ENCODE data around the gene PARVA. TPM values are rescaled to one million over a fixed set of nuclear protein-coding genes. Genes with fewer than 3 reads are reported as not detected.

The PARVA gene
- total RNA-seq, 1 experiment from 2014 or later: 29.1 TPM

DNA sequence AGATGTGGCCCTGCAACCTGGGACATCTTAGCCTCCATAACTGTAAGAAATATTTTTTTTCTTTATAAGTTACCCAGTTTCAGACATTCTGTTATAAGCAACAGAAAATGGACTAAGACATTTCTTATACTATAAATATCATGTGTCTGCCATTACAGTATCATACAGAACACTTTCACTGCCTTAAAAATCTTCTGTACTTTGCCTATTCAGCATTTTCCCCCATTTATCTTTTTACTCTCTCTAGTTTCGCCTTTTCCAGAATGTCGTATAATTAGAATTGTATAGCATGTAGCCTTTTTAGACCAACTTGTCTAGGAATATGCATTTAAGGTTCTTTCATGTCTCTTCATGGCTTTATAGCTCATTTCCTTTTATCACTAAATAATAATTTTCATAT lies 88.0 kb downstream of the PARVA start:
- Histone ChIP-seq H3K4me3 (ENCODE audit: low read depth in 2 of 2, low read length in 2 of 2) (no peak overlapping the region), H3K27me3 (ENCODE audit: control insufficient read depth, insufficient read depth, low read length) (no peaks in the 10 kb centered on the region), H3K27ac (ENCODE audit: low read length) (no peak overlapping the region), H3K9me3 (ENCODE audit: control insufficient read depth, insufficient read depth, low read depth, low read length) (no peaks in the 10 kb centered on the region), H3K36me3 (ENCODE audit: control insufficient read depth, insufficient read depth, low read length) (no peaks in the 10 kb centered on the region), H3K4me1 (ENCODE audit: control insufficient read depth, insufficient read depth, low read length) (no peaks in the 10 kb centered on the region)
- intact Hi-C loops (cut with micrococcal nuclease; ENCODE audit: unreplicated experiment): no loop called here
- CTCF ChIA-PET: no interaction called here
- in situ Hi-C loops (cut with HindIII; ENCODE audit: low pct_unique_long_range_greater_than_20kb, low sequenced_read_pairs): no loop called here
- DNase-seq (ENCODE audit: low read depth, low spot score) (no peak), ATAC-seq (no peak)
- BruUV-seq (replicated peaks): no TSS peak
- POLR2A ChIA-PET: interaction anchor here (0.6 kb wide), 1 partner anchor 11 kb away, joined by 5 read pairs; no protein-coding TSS in a partner anchor
- TF ChIP-seq POLR2AphosphoS5 (IDR thresholded peaks at IDR 0.05; ENCODE audit: low read depth, low read length) (no peak), SIN3A (IDR thresholded peaks at IDR 0.05; ENCODE audit: borderline replicate concordance, insufficient read depth, low read depth, low read length) (no peak)
- TF ChIP-seq, protein P1, sequence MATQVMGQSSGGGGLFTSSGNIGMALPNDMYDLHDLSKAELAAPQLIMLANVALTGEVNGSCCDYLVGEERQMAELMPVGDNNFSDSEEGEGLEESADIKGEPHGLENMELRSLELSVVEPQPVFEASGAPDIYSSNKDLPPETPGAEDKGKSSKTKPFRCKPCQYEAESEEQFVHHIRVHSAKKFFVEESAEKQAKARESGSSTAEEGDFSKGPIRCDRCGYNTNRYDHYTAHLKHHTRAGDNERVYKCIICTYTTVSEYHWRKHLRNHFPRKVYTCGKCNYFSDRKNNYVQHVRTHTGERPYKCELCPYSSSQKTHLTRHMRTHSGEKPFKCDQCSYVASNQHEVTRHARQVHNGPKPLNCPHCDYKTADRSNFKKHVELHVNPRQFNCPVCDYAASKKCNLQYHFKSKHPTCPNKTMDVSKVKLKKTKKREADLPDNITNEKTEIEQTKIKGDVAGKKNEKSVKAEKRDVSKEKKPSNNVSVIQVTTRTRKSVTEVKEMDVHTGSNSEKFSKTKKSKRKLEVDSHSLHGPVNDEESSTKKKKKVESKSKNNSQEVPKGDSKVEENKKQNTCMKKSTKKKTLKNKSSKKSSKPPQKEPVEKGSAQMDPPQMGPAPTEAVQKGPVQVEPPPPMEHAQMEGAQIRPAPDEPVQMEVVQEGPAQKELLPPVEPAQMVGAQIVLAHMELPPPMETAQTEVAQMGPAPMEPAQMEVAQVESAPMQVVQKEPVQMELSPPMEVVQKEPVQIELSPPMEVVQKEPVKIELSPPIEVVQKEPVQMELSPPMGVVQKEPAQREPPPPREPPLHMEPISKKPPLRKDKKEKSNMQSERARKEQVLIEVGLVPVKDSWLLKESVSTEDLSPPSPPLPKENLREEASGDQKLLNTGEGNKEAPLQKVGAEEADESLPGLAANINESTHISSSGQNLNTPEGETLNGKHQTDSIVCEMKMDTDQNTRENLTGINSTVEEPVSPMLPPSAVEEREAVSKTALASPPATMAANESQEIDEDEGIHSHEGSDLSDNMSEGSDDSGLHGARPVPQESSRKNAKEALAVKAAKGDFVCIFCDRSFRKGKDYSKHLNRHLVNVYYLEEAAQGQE (IDR thresholded peaks at IDR 0.05; ENCODE audit: insufficient read depth in 1 of 2, low read depth in 2 of 2, low read length in 1 of 2): no peak
- TF ChIP-seq, protein P2, sequence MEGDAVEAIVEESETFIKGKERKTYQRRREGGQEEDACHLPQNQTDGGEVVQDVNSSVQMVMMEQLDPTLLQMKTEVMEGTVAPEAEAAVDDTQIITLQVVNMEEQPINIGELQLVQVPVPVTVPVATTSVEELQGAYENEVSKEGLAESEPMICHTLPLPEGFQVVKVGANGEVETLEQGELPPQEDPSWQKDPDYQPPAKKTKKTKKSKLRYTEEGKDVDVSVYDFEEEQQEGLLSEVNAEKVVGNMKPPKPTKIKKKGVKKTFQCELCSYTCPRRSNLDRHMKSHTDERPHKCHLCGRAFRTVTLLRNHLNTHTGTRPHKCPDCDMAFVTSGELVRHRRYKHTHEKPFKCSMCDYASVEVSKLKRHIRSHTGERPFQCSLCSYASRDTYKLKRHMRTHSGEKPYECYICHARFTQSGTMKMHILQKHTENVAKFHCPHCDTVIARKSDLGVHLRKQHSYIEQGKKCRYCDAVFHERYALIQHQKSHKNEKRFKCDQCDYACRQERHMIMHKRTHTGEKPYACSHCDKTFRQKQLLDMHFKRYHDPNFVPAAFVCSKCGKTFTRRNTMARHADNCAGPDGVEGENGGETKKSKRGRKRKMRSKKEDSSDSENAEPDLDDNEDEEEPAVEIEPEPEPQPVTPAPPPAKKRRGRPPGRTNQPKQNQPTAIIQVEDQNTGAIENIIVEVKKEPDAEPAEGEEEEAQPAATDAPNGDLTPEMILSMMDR (IDR thresholded peaks at IDR 0.05): no peak

DNA sequence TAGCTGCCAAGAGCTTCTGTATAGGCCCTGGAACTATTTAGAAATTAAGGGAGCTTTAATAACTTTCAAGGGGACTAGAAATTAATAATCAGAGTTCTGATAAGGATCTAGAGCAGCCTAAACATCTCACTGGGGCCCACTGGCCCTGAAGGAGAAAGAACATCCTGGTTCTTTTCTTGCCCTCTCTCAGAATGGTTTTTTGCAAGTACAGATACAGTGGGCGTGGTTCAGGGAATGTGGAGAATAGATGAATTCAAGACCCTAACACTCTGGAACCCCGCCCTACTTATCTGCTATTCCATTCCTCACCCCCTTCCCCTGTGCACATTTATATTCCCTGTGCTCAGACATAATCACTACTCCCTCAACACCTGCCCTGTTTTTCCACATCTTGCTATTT lies 90.2 kb downstream of the PARVA start:
- Histone ChIP-seq H3K4me3 (ENCODE audit: low read depth in 2 of 2, low read length in 2 of 2) (no peak overlapping the region), H3K27ac (ENCODE audit: low read length) (no peak overlapping the region), H3K4me1 (ENCODE audit: control insufficient read depth, insufficient read depth, low read length) (no peaks in the 10 kb centered on the region), H3K27me3 (ENCODE audit: control insufficient read depth, insufficient read depth, low read length) (no peaks in the 10 kb centered on the region), H3K9me3 (ENCODE audit: control insufficient read depth, insufficient read depth, low read depth, low read length) (no peaks in the 10 kb centered on the region), H3K36me3 (ENCODE audit: control insufficient read depth, insufficient read depth, low read length) (no peaks in the 10 kb centered on the region)
- in situ Hi-C loops (cut with HindIII; ENCODE audit: low pct_unique_long_range_greater_than_20kb, low sequenced_read_pairs) (no loop called here), intact Hi-C loops (cut with micrococcal nuclease; ENCODE audit: unreplicated experiment) (no loop called here)
- BruUV-seq (replicated peaks): no TSS peak
- ATAC-seq: no peak
- DNase-seq (ENCODE audit: low read depth, low spot score): no peak
- TF ChIP-seq TCF7L2 (IDR thresholded peaks at IDR 0.05; ENCODE audit: low read depth, low read length) (no peak), POLR2AphosphoS5 (IDR thresholded peaks at IDR 0.05; ENCODE audit: low read depth, low read length) (no peak), SIN3A (IDR thresholded peaks at IDR 0.05; ENCODE audit: borderline replicate concordance, insufficient read depth, low read depth, low read length) (no peak)
- TF ChIP-seq, protein P1 (IDR thresholded peaks at IDR 0.05; ENCODE audit: insufficient read depth in 1 of 2, low read depth in 2 of 2, low read length in 1 of 2): no peak
- TF ChIP-seq, protein P2 (IDR thresholded peaks at IDR 0.05): no peak
- CTCF ChIA-PET: no interaction called here
- POLR2A ChIA-PET: no interaction called here

All from Panc1 (cell line).